ENCODE results near the gene GMIP. TPM values are rescaled to one million over a fixed set of nuclear protein-coding genes. Genes with fewer than 3 reads are reported as not detected.
"Not testable (repeated sequence)": the region's sequence is repeated elsewhere in the genome, so short reads cannot be mapped to it uniquely, and the experiment has no call there.

Gene GMIP
- total RNA-seq, 1 donor from 2014 or later = 54.4 TPM

DNA sequence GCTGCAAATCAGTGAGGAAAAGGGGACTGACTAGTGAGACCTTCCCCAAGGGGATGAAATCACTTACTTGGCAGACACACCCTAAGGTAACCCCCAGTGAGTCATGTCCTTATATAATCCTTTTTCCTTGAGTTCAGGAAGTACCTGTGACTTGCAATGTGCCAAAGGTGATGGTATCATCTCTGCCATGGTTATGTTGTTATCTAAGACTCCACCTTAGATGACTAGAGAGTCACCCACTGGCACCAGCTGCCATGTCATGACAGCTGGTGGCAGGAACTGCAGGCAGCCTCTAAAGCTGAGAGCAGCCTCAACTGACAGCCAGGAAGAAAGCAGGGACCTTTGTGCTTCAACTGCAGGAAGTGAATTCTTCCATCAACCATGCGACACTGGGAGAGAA is 37.4 kb downstream of the GMIP start:
- ATAC-seq (peak; percentile 26 to 42), DNase-seq (no peak)
- Histone ChIP-seq H3K36me3 (no peaks in the 10 kb centered on the region), H3K27ac (no peak overlapping the region), H3K4me3 (no peak overlapping the region), H3K27me3 (ENCODE audit: low read depth) (no peaks in the 10 kb centered on the region), H3K9me3 (no peaks in the 10 kb centered on the region), H3K4me1 (no peaks in the 10 kb centered on the region)
- intact Hi-C loops (cut with DNase I) = no loop called here
- TF ChIP-seq, protein P1, sequence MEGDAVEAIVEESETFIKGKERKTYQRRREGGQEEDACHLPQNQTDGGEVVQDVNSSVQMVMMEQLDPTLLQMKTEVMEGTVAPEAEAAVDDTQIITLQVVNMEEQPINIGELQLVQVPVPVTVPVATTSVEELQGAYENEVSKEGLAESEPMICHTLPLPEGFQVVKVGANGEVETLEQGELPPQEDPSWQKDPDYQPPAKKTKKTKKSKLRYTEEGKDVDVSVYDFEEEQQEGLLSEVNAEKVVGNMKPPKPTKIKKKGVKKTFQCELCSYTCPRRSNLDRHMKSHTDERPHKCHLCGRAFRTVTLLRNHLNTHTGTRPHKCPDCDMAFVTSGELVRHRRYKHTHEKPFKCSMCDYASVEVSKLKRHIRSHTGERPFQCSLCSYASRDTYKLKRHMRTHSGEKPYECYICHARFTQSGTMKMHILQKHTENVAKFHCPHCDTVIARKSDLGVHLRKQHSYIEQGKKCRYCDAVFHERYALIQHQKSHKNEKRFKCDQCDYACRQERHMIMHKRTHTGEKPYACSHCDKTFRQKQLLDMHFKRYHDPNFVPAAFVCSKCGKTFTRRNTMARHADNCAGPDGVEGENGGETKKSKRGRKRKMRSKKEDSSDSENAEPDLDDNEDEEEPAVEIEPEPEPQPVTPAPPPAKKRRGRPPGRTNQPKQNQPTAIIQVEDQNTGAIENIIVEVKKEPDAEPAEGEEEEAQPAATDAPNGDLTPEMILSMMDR (IDR thresholded peaks at IDR 0.05) = no peak

- Histone ChIP-seq H3K4me1 (no peaks in the 10 kb centered on the region), H3K9me3 (no peaks in the 10 kb centered on the region), H3K4me3 (no peak overlapping the region), H3K27me3 (ENCODE audit: low read depth) (no peaks in the 10 kb centered on the region), H3K36me3 (no peaks in the 10 kb centered on the region), H3K27ac (no peak overlapping the region)
- TF ChIP-seq, protein P1 (IDR thresholded peaks at IDR 0.05) = no peak
- ATAC-seq = no peak
- no peak for DNase-seq
- intact Hi-C loops (cut with DNase I) = no loop called here
Measured at GRCh38 chr19:19602713-19603324, 40.6 kb downstream of the GMIP start.

GRCh38 chr19:19602136-19602712 is 41.2 kb downstream of the GMIP start:
- DNase-seq (no peak), ATAC-seq (no peak)
- Histone ChIP-seq H3K27ac (no peak overlapping the region), H3K4me1 (no peaks in the 10 kb centered on the region), H3K27me3 (ENCODE audit: low read depth) (no peaks in the 10 kb centered on the region), H3K4me3 (no peak overlapping the region), H3K9me3 (no peaks in the 10 kb centered on the region), H3K36me3 (no peaks in the 10 kb centered on the region)
- TF ChIP-seq, protein P1 (IDR thresholded peaks at IDR 0.05) = no peak
- intact Hi-C loops (cut with DNase I) = no loop called here

DNA sequence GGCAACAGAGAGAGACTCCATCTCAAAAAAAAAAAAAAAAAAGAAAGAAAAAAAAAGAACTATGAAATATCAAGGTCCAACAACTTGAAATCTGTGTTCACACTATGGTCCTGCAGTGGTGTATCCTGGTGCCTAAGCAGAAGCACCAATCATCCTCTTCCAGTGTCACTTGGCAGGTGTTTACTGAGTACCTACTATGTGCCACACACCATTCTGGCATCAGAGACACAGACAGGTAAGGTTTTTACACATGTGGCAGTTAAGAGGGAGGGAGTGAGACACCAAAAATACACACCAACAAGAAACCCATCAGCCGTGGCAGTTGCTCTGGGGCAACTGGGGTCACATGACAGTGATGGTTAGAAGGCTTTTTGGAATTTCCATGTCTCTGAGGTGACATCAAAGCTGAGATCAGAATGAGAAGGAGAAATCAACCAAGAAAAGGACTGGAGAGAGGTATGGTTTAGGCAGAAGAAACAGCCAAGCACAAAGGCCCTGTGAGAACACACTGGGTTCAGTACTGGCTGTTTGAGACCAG is 42.6 kb downstream of the GMIP start:
- H3K4me1 ChIP-seq = peaks cover 4% of the 10 kb centered on the region
- H3K4me3 ChIP-seq = no peak overlapping the region
- no peaks in the 10 kb centered on the region for H3K36me3 ChIP-seq
- intact Hi-C loops (cut with DNase I) = no loop called here
- TF ChIP-seq, protein P1 (IDR thresholded peaks at IDR 0.05) = no peak
- no peak for DNase-seq
- no peak for ATAC-seq
- no peaks in the 10 kb centered on the region for H3K27me3 ChIP-seq (ENCODE audit: low read depth)
- H3K9me3 ChIP-seq = no peaks in the 10 kb centered on the region
- H3K27ac ChIP-seq = no peak overlapping the region

DNA sequence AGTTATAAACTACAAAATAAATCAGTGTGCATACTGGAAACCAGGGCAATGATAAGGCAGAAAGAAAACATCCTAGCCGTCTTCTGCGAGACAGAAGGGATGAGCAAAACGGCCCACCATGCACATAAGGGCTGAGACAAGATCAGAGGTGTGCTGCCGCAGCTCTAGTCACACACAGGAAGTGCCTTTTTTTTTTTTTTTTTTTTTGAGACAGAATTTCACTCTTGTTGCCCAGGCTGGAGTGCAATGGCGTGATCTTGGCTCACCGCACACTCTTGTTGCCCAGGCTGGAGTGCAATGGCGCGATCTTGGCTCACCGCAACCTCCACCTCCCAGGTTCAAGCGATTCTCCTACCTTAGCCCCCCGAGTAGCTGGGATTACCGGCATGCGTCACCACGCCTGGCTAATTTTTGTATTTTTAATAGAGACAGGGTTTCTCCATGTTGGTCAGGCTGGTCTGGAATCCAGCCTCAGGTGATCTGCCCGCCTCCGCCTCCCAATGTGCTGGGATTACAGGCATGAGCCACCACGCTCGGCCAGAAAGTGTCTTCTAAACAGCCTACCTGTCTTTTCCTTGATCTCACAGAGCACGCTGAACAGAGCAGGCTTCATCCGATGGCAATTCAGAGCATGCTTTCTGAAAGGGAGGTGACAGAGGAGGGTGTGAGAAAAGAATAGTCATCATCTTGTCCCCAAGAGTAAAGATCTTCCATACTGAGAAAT is 44.6 kb downstream of the GMIP start:
- H3K36me3 ChIP-seq; H3K9me3 ChIP-seq; DNase-seq; H3K27me3 ChIP-seq (ENCODE audit: low read depth); intact Hi-C loops (cut with DNase I); ATAC-seq; H3K4me3 ChIP-seq: not testable (repeated sequence)
- peak overlapping the region; percentile 62 for H3K27ac ChIP-seq
- peaks cover 17% of the 10 kb centered on the region for H3K4me1 ChIP-seq
